T-cell (primary cell): Measurements from ENCODE around the gene SLC44A5. TPM values are rescaled to one million over a fixed set of nuclear protein-coding genes. Genes with fewer than 3 reads are reported as not detected.

Source experiments
- ATAC-seq, 4 experiments: fragments of 200-7000 bp in 3 of 4; fragments of 150-1000 bp in 1 of 4; cut with Tn5 transposase; replicated peaks in 1 of 4; 1 replicate in 3 of 4; 2 replicates in 1 of 4; pipeline ENCODE4 v1.10.0; 2021; ENCODE audit warnings: moderate library complexity in 3 of 4, mild to moderate bottlenecking in 2 of 4, moderate number of reproducible peaks in 1 of 4
- CTCF ChIA-PET, 2 donors: fragments of 300-600 bp; sonication (Branson Sonifier 250); formaldehyde crosslinking; loops; one replicate each; lab custom pipeline; 2022; ENCODE audit warnings: antibody characterized with exemption in 2 of 2; lab: Charles Lee
- POLR2A ChIA-PET, 2 donors: fragments of 300-600 bp; sonication (Branson Sonifier 250); formaldehyde crosslinking; loops; one replicate each; lab custom pipeline; 2022; ENCODE audit warnings: antibody characterized with exemption in 2 of 2; lab: Charles Lee
- DNase-seq, 35 experiments: peaks; one replicate each; pipeline versions ENCODE4 v3.0.0 to v3.0.0-alpha.2; 2013 to 2023
- H3K27ac ChIP-seq: one replicate; pipeline ENCODE4 v1.5.1; 2013; ENCODE audit warnings: low read length
- H3K27me3 ChIP-seq, 2 experiments: replicated peaks in 1 of 2; 1 replicate in 1 of 2; 2 replicates in 1 of 2; pipeline versions ENCODE4 v1.6.1 to v1.7.0; 2013; ENCODE audit warnings: low read length in 1 of 2, mixed read lengths in 1 of 2; ENCODE audit not compliant: control insufficient read depth in 2 of 2, insufficient read depth in 2 of 2; ENCODE audit errors: extremely low read depth in 1 of 2
- H3K36me3 ChIP-seq, 2 donors: 1 replicate in 1 of 2; 2 replicates in 1 of 2; pipeline versions ENCODE4 v1.6.1 to v1.7.0; 2013; ENCODE audit warnings: low read length in 1 of 2; ENCODE audit not compliant: control insufficient read depth in 2 of 2, insufficient read depth in 1 of 2; ENCODE audit errors: extremely low read depth in 1 of 2
- H3K4me1 ChIP-seq, 2 experiments: 1 replicate in 1 of 2; 2 replicates in 1 of 2; pipeline versions ENCODE4 v1.6.1 to v1.7.0; 2013; ENCODE audit warnings: low read length in 2 of 2, mixed read lengths in 1 of 2; ENCODE audit not compliant: insufficient read depth in 2 of 2, control insufficient read depth in 1 of 2; ENCODE audit errors: extremely low read depth in 1 of 2
- H3K4me3 ChIP-seq, 2 donors: 1 replicate in 1 of 2; 2 replicates in 1 of 2; pipeline versions ENCODE4 v1.5.1 to v1.7.0; 2013; ENCODE audit warnings: mild to moderate bottlenecking in 2 of 2, low read length in 1 of 2, moderate library complexity in 1 of 2; ENCODE audit not compliant: control insufficient read depth in 1 of 2; ENCODE audit errors: extremely low read depth in 1 of 2
- H3K9me3 ChIP-seq: 2 replicates; pipeline ENCODE4 v1.7.0; 2013
- H3K27ac Mint-ChIP-seq, 2 donors: one replicate each; pipeline ENCODE4 v1.8.0; 2020 to 2021; ENCODE audit warnings: mild to moderate bottlenecking in 2 of 2, mixed read lengths in 2 of 2
- H3K27me3 Mint-ChIP-seq, 2 donors: one replicate each; pipeline ENCODE4 v1.8.0; 2021 to 2022; ENCODE audit warnings: mixed read lengths in 2 of 2
- H3K36me3 Mint-ChIP-seq: one replicate; pipeline ENCODE4 v1.8.0; 2021; ENCODE audit warnings: mixed read lengths
- H3K4me1 Mint-ChIP-seq, 3 donors: one replicate each; pipeline ENCODE4 v1.8.0; 2020 to 2022; ENCODE audit warnings: mixed read lengths in 3 of 3, mild to moderate bottlenecking in 1 of 3
- H3K4me3 Mint-ChIP-seq, 3 donors: one replicate each; pipeline ENCODE4 v1.8.0; 2020 to 2022; ENCODE audit warnings: mild to moderate bottlenecking in 3 of 3, mixed read lengths in 3 of 3, moderate library complexity in 3 of 3
- H3K9me3 Mint-ChIP-seq, 3 donors: one replicate each; pipeline ENCODE4 v1.8.0; 2020 to 2022; ENCODE audit warnings: mixed read lengths in 3 of 3
- WGBS: methylation state at CpG from one replicate; pipeline ENCODE4 v1.1.5; 2013; ENCODE audit warnings: missing lambda C conversion rate; ENCODE audit not compliant: insufficient coverage; 5-methylcytosine and 5-hydroxymethylcytosine counted together
- total RNA-seq, 35 experiments: library from RNA in 6 of 35; stranded (reverse) in 6 of 35; fragments of 120-200 nt in 1 of 35; gene quantifications; one replicate each; pipeline versions ENCODE4 v1.2.1 to v1.2.4 and lab custom pipeline; 2013 to 2026

The SLC44A5 gene
- total RNA-seq, 5 donors from 2014 or later (not counting 1 experiment from before 2014, with no cell fraction given): 0.06 to 2.4 (median 0.84) TPM; not detected in 1

GRCh38 chr1:75506976-75507375 is 103.9 kb downstream of the SLC44A5 start:
- no peak overlapping the region for H3K27ac ChIP-seq
- H3K4me3 Mint-ChIP-seq: no peak overlapping the region
- H3K36me3 ChIP-seq: no peaks in the 10 kb centered on the region
- H3K36me3 Mint-ChIP-seq: no peaks in the 10 kb centered on the region
- no peaks in the 10 kb centered on the region for H3K27me3 ChIP-seq
- POLR2A ChIA-PET: no interaction called here
- no peaks in the 10 kb centered on the region for H3K4me1 Mint-ChIP-seq
- 100% methylated on average over 1 of the region's 1 CpG for WGBS
- H3K9me3 Mint-ChIP-seq: peaks cover 0 to 4% (median 2%) of the 10 kb centered on the region in 3 donors
- H3K4me3 ChIP-seq: no peak overlapping the region
- ATAC-seq (no peak), DNase-seq (no peak)
- no peaks in the 10 kb centered on the region for H3K9me3 ChIP-seq
- CTCF ChIA-PET: interaction anchor here in 1 of 2 donors (0.6 kb wide), 1 partner anchor 215 kb away, joined by 4 read pairs; no protein-coding TSS in a partner anchor
- H3K4me1 ChIP-seq: no peaks in the 10 kb centered on the region
- no peaks in the 10 kb centered on the region for H3K27me3 Mint-ChIP-seq
- no peak overlapping the region for H3K27ac Mint-ChIP-seq

DNA sequence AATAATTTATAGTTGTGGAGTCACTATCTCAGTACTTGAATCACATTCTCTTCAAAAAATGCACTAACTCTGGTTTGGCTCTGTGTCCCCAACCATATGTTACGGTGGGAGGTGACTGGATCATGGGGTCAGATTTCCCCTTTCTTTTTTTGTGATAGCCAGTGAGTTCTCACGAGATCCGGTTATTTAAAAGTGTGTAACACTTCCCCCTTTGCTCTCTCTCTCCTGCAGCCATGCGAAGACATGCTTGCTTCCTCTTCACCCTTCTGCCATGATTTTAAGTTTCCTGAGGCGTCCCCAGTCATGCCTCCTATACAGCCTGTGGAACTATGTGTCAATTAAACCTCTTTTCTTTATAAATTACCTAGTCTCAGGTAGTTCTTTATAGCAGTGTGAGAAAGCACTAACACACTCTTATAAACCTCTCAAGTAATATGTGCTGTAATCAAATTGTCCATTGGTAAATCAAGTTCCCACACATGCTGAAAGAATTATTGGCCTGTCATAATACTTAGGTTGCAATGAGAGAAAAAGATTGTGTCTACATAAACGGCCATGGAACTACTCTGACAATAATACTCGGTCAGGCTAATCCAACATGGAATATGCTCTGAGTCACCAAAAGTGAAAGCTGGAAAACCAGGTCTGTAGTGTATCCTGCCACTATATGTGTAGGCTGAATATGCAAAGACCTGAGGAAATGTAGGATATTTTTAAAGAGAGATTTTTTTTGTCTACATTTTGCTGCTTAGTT is 107.5 kb downstream of the SLC44A5 start:
- Histone ChIP-seq H3K4me3 (no peak overlapping the region), H3K27me3 (no peaks in the 10 kb centered on the region), H3K27ac (no peak overlapping the region), H3K9me3 (no peaks in the 10 kb centered on the region), H3K36me3 (no peaks in the 10 kb centered on the region), H3K4me1 (no peaks in the 10 kb centered on the region)
- DNase-seq (no peak), ATAC-seq (no peak)
- Mint-ChIP-seq H3K4me3 (no peak overlapping the region), H3K27me3 (no peaks in the 10 kb centered on the region), H3K9me3 (peaks cover 0 to 5% (median 4%) of the 10 kb centered on the region in 3 donors), H3K27ac (no peak overlapping the region), H3K4me1 (no peaks in the 10 kb centered on the region), H3K36me3 (no peaks in the 10 kb centered on the region)
- ChIA-PET POLR2A (no interaction called here), CTCF (no interaction called here)
- 69% methylated on average over 3 of the region's 7 CpGs for whole genome bisulfite sequencing

DNA sequence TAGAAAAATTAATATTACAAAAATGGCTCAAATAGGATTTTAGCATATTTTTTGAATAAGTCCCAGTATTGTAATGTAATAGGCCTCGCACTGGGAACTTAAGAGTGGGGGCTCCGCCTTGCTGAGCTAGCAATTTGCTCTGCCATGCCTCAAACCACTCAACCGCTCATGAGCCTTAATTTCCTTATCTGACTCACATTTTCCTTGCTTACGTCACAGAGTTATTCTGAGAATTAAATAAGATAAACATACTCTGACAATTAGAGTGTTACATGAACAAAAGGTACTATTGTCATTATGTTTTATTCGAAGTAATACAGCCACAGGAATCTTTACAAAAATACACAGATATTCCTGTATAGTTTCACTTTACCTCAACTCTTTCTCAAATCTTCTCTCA is 108.1 kb downstream of the SLC44A5 start:
- Mint-ChIP-seq H3K36me3 (no peaks in the 10 kb centered on the region), H3K4me3 (no peak overlapping the region), H3K27ac (no peak overlapping the region), H3K9me3 (peaks cover 0 to 5% (median 4%) of the 10 kb centered on the region in 3 donors), H3K27me3 (no peaks in the 10 kb centered on the region), H3K4me1 (no peaks in the 10 kb centered on the region)
- no peak overlapping the region for H3K27ac ChIP-seq
- WGBS: no CpG with 5 or more reads among the region's 5 CpGs
- ChIA-PET CTCF (no interaction called here), POLR2A (no interaction called here)
- ATAC-seq (no peak), DNase-seq (no peak)
- H3K4me3 ChIP-seq: no peak overlapping the region
- H3K4me1 ChIP-seq: no peaks in the 10 kb centered on the region
- H3K9me3 ChIP-seq: no peaks in the 10 kb centered on the region
- no peaks in the 10 kb centered on the region for H3K27me3 ChIP-seq
- H3K36me3 ChIP-seq: no peaks in the 10 kb centered on the region

DNA sequence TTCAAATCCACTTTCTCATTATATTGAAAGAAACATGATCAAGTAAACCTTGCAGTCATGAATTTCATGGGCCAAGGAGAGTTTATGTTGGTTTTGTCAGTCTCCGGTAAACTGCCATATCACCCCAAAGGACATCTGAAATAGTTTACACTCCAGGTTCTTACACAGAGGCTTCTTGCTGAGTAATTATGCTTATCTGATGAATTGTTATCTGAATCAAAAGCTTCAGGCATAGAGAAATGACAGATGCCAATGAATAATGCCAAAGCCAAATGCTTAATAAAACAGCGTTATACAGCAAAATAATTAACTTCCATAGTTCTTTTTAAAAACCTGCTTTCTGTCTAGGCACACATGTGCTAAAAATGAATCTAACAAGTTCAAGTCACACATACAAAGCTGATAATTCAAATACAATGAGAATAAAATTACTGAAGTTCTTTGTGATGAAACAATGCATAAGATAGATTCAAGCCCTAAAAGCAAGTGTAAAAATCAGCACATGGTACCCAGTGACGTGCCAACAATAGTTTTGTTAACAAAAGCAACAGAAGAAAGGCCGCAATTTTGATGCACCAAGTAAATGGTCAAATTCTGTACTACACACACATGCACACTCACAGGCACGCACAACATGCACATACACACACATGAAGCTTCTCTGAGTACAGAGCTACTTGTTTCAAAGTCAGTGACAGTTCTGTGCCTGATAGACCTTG is 109.2 kb downstream of the SLC44A5 start:
- H3K36me3 Mint-ChIP-seq: no peaks in the 10 kb centered on the region
- ATAC-seq (no peak), DNase-seq (no peak)
- no peak overlapping the region for H3K4me3 ChIP-seq
- peaks cover 0 to 5% (median 4%) of the 10 kb centered on the region in 3 donors for H3K9me3 Mint-ChIP-seq
- no peaks in the 10 kb centered on the region for H3K4me1 ChIP-seq
- H3K27ac Mint-ChIP-seq: no peak overlapping the region
- H3K27me3 Mint-ChIP-seq: no peaks in the 10 kb centered on the region
- no peaks in the 10 kb centered on the region for H3K4me1 Mint-ChIP-seq
- POLR2A ChIA-PET: no interaction called here
- no peak overlapping the region for H3K4me3 Mint-ChIP-seq
- no peaks in the 10 kb centered on the region for H3K27me3 ChIP-seq
- CTCF ChIA-PET: no interaction called here
- H3K27ac ChIP-seq: no peak overlapping the region
- H3K9me3 ChIP-seq: no peaks in the 10 kb centered on the region
- no peaks in the 10 kb centered on the region for H3K36me3 ChIP-seq
- 76% methylated on average over 4 of the region's 5 CpGs for WGBS

GRCh38 chr1:75492011-75492410 is 118.9 kb downstream of the SLC44A5 start:
- Mint-ChIP-seq H3K4me3 (no peak overlapping the region), H3K36me3 (no peaks in the 10 kb centered on the region), H3K4me1 (no peaks in the 10 kb centered on the region), H3K27me3 (no peaks in the 10 kb centered on the region), H3K27ac (no peak overlapping the region), H3K9me3 (peaks cover 5 to 7% (median 5%) of the 10 kb centered on the region in 3 donors)
- ChIA-PET CTCF (no interaction called here), POLR2A (no interaction called here)
- no peaks in the 10 kb centered on the region for H3K9me3 ChIP-seq
- no peaks in the 10 kb centered on the region for H3K27me3 ChIP-seq
- H3K4me1 ChIP-seq: no peaks in the 10 kb centered on the region
- H3K36me3 ChIP-seq: no peaks in the 10 kb centered on the region
- no peak for ATAC-seq
- no CpG with 5 or more reads among the region's 1 CpG for WGBS
- H3K4me3 ChIP-seq: no peak overlapping the region
- DNase-seq: no peak
- H3K27ac ChIP-seq: no peak overlapping the region

- no peak overlapping the region for H3K27ac Mint-ChIP-seq
- no peaks in the 10 kb centered on the region for H3K36me3 Mint-ChIP-seq
- Histone ChIP-seq H3K36me3 (no peaks in the 10 kb centered on the region), H3K9me3 (no peaks in the 10 kb centered on the region), H3K4me3 (no peak overlapping the region), H3K27ac (no peak overlapping the region), H3K27me3 (no peaks in the 10 kb centered on the region), H3K4me1 (no peaks in the 10 kb centered on the region)
- ChIA-PET POLR2A (no interaction called here), CTCF (interaction anchor here in 1 of 2 donors (0.6 kb wide), 1 partner anchor 23 kb away, joined by 13 read pairs; no protein-coding TSS in a partner anchor)
- ATAC-seq (no peak), DNase-seq (no peak)
- peaks cover 3 to 7% (median 7%) of the 10 kb centered on the region in 3 donors for H3K9me3 Mint-ChIP-seq
- no peak overlapping the region for H3K4me3 Mint-ChIP-seq
- H3K27me3 Mint-ChIP-seq: no peaks in the 10 kb centered on the region
- no peaks in the 10 kb centered on the region for H3K4me1 Mint-ChIP-seq
- 60% methylated on average over 1 of the region's 4 CpGs for WGBS
Observed at GRCh38 chr1:75487399-75487798, 123.5 kb downstream of the SLC44A5 start.
